ENCODE data around the gene IFNAR2. TPM values are rescaled to one million over a fixed set of nuclear protein-coding genes. Genes with fewer than 3 reads are reported as not detected.
A peak's percentile ranks its signal among the peaks of the same experiment; 100 is the strongest.
"Not testable (repeated sequence)": the region's sequence is repeated elsewhere in the genome, so short reads cannot be mapped to it uniquely, and the experiment has no call there.

The IFNAR2 gene
- total and polyA plus RNA-seq, 7 donors: 3.3 to 10.0 (median 4.2) TPM

- Histone ChIP-seq H3K27ac (no peak overlapping the region), H3K36me3 (ENCODE audit: insufficient read depth in 1 of 2, low read depth in 1 of 2) (no peaks in the 10 kb centered on the region), H3K9me3 (peaks cover 12% of the 10 kb centered on the region), H3K4me3 (no peak overlapping the region), H3K4me1 (no peaks in the 10 kb centered on the region), H3K27me3 (ENCODE audit: insufficient read depth in 3 of 3, low read length in 2 of 3) (no peaks in the 10 kb centered on the region)
- no peak for ATAC-seq
- intact Hi-C loops (cut with DNase I): no loop called here
- WGBS, 3 donors: 92 to 94% (median 92%) methylated on average over 2 of the region's 2 CpGs
- TF ChIP-seq, protein P1, sequence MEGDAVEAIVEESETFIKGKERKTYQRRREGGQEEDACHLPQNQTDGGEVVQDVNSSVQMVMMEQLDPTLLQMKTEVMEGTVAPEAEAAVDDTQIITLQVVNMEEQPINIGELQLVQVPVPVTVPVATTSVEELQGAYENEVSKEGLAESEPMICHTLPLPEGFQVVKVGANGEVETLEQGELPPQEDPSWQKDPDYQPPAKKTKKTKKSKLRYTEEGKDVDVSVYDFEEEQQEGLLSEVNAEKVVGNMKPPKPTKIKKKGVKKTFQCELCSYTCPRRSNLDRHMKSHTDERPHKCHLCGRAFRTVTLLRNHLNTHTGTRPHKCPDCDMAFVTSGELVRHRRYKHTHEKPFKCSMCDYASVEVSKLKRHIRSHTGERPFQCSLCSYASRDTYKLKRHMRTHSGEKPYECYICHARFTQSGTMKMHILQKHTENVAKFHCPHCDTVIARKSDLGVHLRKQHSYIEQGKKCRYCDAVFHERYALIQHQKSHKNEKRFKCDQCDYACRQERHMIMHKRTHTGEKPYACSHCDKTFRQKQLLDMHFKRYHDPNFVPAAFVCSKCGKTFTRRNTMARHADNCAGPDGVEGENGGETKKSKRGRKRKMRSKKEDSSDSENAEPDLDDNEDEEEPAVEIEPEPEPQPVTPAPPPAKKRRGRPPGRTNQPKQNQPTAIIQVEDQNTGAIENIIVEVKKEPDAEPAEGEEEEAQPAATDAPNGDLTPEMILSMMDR (IDR thresholded peaks at IDR 0.05): no peak
- no peak for DNase-seq
Observed at GRCh38 chr21:33217138-33217520, 12.6 kb upstream of the IFNAR2 start.

DNA sequence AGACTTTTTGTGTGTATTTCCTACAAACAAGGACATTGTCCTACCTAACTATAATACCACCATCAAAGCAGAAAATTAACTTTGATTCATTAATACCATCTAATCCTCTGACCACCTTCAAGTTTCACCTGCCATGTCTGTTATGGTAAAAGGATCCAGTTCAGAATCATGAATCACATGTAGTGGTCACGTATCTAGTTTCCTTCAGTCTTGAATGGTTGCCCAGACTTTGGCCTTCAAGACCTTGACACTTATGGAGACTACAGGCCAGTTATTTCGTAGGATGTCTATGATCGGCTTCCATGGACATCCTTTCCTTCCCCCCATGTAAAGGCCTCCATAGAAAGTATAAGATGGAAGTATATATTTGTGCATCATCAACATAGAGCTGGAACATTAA is 10.4 kb upstream of the IFNAR2 start:
- H3K27me3 ChIP-seq (ENCODE audit: insufficient read depth in 3 of 3, low read length in 2 of 3): no peaks in the 10 kb centered on the region
- H3K4me3 ChIP-seq: no peak overlapping the region
- DNase-seq (no peak), ATAC-seq (peak in 2 of 4 donors; percentile 51 to 54)
- H3K4me1 ChIP-seq: no peaks in the 10 kb centered on the region
- peaks cover 15% of the 10 kb centered on the region for H3K9me3 ChIP-seq
- intact Hi-C loops (cut with DNase I): no loop called here
- TF ChIP-seq, protein P1 (IDR thresholded peaks at IDR 0.05): no peak
- no peak overlapping the region for H3K27ac ChIP-seq
- H3K36me3 ChIP-seq (ENCODE audit: insufficient read depth in 1 of 2, low read depth in 1 of 2): no peaks in the 10 kb centered on the region
- 42 to 71% (median 45%) methylated on average over 3 of the region's 3 CpGs for WGBS, 3 donors

- TF ChIP-seq, protein P1 (IDR thresholded peaks at IDR 0.05): no peak
- Histone ChIP-seq H3K27me3 (ENCODE audit: insufficient read depth in 3 of 3, low read length in 2 of 3) (no peaks in the 10 kb centered on the region), H3K27ac (no peak overlapping the region), H3K36me3 (ENCODE audit: insufficient read depth in 1 of 2, low read depth in 1 of 2) (no peaks in the 10 kb centered on the region), H3K4me1 (no peaks in the 10 kb centered on the region), H3K4me3 (no peak overlapping the region), H3K9me3 (peaks cover 15% of the 10 kb centered on the region)
- intact Hi-C loops (cut with DNase I): no loop called here
- WGBS, 3 donors: 91 to 94% (median 92%) methylated on average over 3 of the region's 3 CpGs
- ATAC-seq: no peak
- DNase-seq: no peak
Observed at GRCh38 chr21:33219954-33220353, 9.8 kb upstream of the IFNAR2 start.

GRCh38 chr21:33225376-33225775 is 4.4 kb upstream of the IFNAR2 start:
- H3K4me1 ChIP-seq; ATAC-seq; H3K4me3 ChIP-seq; H3K27ac ChIP-seq; DNase-seq; H3K27me3 ChIP-seq (ENCODE audit: insufficient read depth in 3 of 3, low read length in 2 of 3); intact Hi-C loops (cut with DNase I); H3K36me3 ChIP-seq (ENCODE audit: insufficient read depth in 1 of 2, low read depth in 1 of 2): not testable (repeated sequence)
- 84 to 92% (median 87%) methylated on average over 3 of the region's 3 CpGs for WGBS, 3 donors
- H3K9me3 ChIP-seq: peaks cover 15% of the 10 kb centered on the region

DNA sequence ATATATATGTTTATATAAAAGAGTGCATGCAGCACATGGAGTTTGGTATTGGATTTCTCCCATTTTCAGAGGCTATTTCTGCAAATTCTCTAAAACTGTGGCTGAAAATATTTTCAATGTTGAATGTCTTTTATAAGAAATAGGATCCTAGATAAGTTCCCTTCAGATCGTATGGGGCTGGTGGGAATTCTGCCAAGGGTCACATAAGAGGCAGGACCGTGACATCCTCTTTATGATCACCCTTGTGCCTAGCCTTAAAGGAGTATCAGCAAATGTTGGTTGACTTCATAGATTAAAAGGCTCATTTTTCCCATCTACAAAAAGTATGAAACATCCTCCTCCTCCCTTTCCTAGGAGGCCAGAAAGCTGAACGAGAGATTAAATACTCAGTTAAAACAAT is 1.3 kb upstream of the IFNAR2 start:
- Histone ChIP-seq H3K36me3 (ENCODE audit: insufficient read depth in 1 of 2, low read depth in 1 of 2) (no peaks in the 10 kb centered on the region), H3K9me3 (no peaks in the 10 kb centered on the region), H3K27ac (no peak overlapping the region), H3K27me3 (ENCODE audit: insufficient read depth in 3 of 3, low read length in 2 of 3) (no peaks in the 10 kb centered on the region), H3K4me1 (peaks cover 15% of the 10 kb centered on the region), H3K4me3 (no peak overlapping the region)
- ATAC-seq: no peak
- no peak for DNase-seq
- intact Hi-C loops (cut with DNase I): no loop called here
- 47 to 60% (median 47%) methylated on average over 3 of the region's 3 CpGs for WGBS, 3 donors
- TF ChIP-seq, protein P1 (IDR thresholded peaks at IDR 0.05): no peak

Measured in psoas muscle (tissue), 8 donors.